H1 (cell line): ENCODE measurements around the gene COL19A1. TPM values are rescaled to one million over a fixed set of nuclear protein-coding genes. Genes with fewer than 3 reads are reported as not detected.

Experiments
- CTCF ChIA-PET: fragments of 300-600 bp; sonication (Branson Sonifier 250); formaldehyde crosslinking; loops from one replicate; lab custom pipeline; 2021; ENCODE audit not compliant: partially characterized antibody; lab: Charles Lee
- POLR2A ChIA-PET: fragments of 300-600 bp; sonication (Branson Sonifier 250); formaldehyde crosslinking; loops from one replicate; lab custom pipeline; 2021; ENCODE audit warnings: inconsistent platforms; ENCODE audit not compliant: partially characterized antibody; lab: Charles Lee
- DNase-seq, 2 experiments: peaks; one replicate each; pipeline versions ENCODE4 v3.0.0 to v3.0.0-alpha.2; 2010 to 2022; ENCODE audit warnings: low spot score in 2 of 2, low read depth in 1 of 2, mixed read lengths in 1 of 2
- FAIRE-seq: peaks from 2 replicates; lab custom pipeline; 2011; peaks lifted over from hg19 to GRCh38; lab: Jason Lieb, UNC
- H2AFZ ChIP-seq: 2 replicates; pipeline ENCODE4 v1.8.1; 2012; ENCODE audit warnings: low read length, inconsistent platforms
- H2AK5ac ChIP-seq: 2 replicates; pipeline ENCODE4 v1.6.1; 2013; ENCODE audit warnings: low read depth, low read length
- H2BK120ac ChIP-seq: replicated peaks from 2 replicates; pipeline ENCODE3; 2013; ENCODE audit warnings: low read depth, low read length, inconsistent platforms
- H2BK12ac ChIP-seq: 2 replicates; pipeline ENCODE4 v1.6.1; 2013; ENCODE audit warnings: low read depth, low read length
- H2BK15ac ChIP-seq: 2 replicates; pipeline ENCODE4 v1.6.1; 2013; ENCODE audit warnings: low read length
- H2BK20ac ChIP-seq: 2 replicates; pipeline ENCODE4 v1.6.1; 2013; ENCODE audit warnings: low read length
- H2BK5ac ChIP-seq: 2 replicates; pipeline ENCODE4 v1.6.1; 2013; ENCODE audit warnings: low read depth, low read length
- H3K14ac ChIP-seq: 2 replicates; pipeline ENCODE4 v1.6.1; 2013; ENCODE audit warnings: inconsistent platforms; ENCODE audit not compliant: insufficient read length
- H3K18ac ChIP-seq: 2 replicates; pipeline ENCODE4 v1.6.1; 2013; ENCODE audit warnings: low read length; ENCODE audit errors: extremely low read depth
- H3K23ac ChIP-seq: 2 replicates; pipeline ENCODE4 v1.6.1; 2013; ENCODE audit warnings: inconsistent platforms; ENCODE audit not compliant: insufficient read length
- H3K23me2 ChIP-seq: 2 replicates; pipeline ENCODE4 v1.6.1; 2013; ENCODE audit warnings: low read depth, low read length
- H3K27ac ChIP-seq: 2 replicates; pipeline ENCODE4 v1.6.1; 2011; ENCODE audit warnings: low read depth, low read length, inconsistent platforms
- H3K27me3 ChIP-seq, 4 experiments: replicated peaks in 1 of 4; 1 replicate in 1 of 4; 2 replicates in 3 of 4; pipeline versions ENCODE4 v1.6.1 to v1.8.1; 2011 to 2013; ENCODE audit warnings: low read length in 3 of 4, mild to moderate bottlenecking in 3 of 4, inconsistent platforms in 2 of 4, mixed read lengths in 2 of 4, moderate library complexity in 1 of 4; ENCODE audit not compliant: control insufficient read depth in 3 of 4, insufficient read depth in 3 of 4; ENCODE audit errors: extremely low read depth in 1 of 4
- H3K36me3 ChIP-seq, 4 experiments: 2 replicates each; pipeline versions ENCODE4 v1.6.1 to v1.8.1; 2011 to 2013; ENCODE audit warnings: mild to moderate bottlenecking in 4 of 4, low read length in 3 of 4, moderate library complexity in 2 of 4, control low read depth in 1 of 4, inconsistent platforms in 1 of 4; ENCODE audit not compliant: insufficient read depth in 4 of 4, control insufficient read depth in 2 of 4
- H3K4ac ChIP-seq: replicated peaks from 2 replicates; pipeline ENCODE3; 2013; ENCODE audit warnings: low read length, low read depth, mixed read lengths, inconsistent platforms; ENCODE audit not compliant: insufficient read length
- H3K4me1 ChIP-seq, 4 experiments: replicated peaks in 1 of 4; 1 replicate in 1 of 4; 2 replicates in 3 of 4; pipeline versions ENCODE4 v1.6.1 to v1.8.1; 2011 to 2013; ENCODE audit warnings: low read length in 3 of 4, inconsistent platforms in 2 of 4, mixed read lengths in 1 of 4; ENCODE audit not compliant: insufficient read depth in 4 of 4, control insufficient read depth in 3 of 4
- H3K4me2 ChIP-seq, 2 experiments: 2 replicates each; pipeline versions ENCODE4 v1.6.1 to v1.8.1; 2011 to 2013; ENCODE audit warnings: low read depth in 2 of 2, low read length in 2 of 2, control low read depth in 1 of 2, inconsistent platforms in 1 of 2, mild to moderate bottlenecking in 1 of 2; ENCODE audit not compliant: insufficient read depth in 1 of 2
- H3K4me3 ChIP-seq, 4 experiments: fragments of 200-600, 300-600 bp in 1 of 4; sonication (generic), shearing (Covaris generic), sonication (Bioruptor Twin) in 1 of 4; 2 replicates each; pipeline versions ENCODE4 v1.5.1 to v1.8.1; 2011 to 2016; ENCODE audit warnings: low read length in 4 of 4, low read depth in 3 of 4, control low read depth in 2 of 4, inconsistent platforms in 2 of 4, mild to moderate bottlenecking in 2 of 4, mixed read lengths in 1 of 4, moderate library complexity in 1 of 4; ENCODE audit not compliant: insufficient read depth in 2 of 4; ENCODE audit errors: extremely low read depth in 1 of 4
- H3K56ac ChIP-seq: replicated peaks from 2 replicates; pipeline ENCODE3; 2013; ENCODE audit warnings: low read depth, mild to moderate bottlenecking, mixed read lengths, low read length, inconsistent platforms; ENCODE audit not compliant: insufficient read length
- H3K79me1 ChIP-seq: 2 replicates; pipeline ENCODE4 v1.6.1; 2013; ENCODE audit warnings: low read depth, low read length, control low read depth
- H3K79me2 ChIP-seq, 2 experiments: 2 replicates each; pipeline versions ENCODE4 v1.6.1 to v1.8.1; 2012 to 2013; ENCODE audit warnings: low read length in 2 of 2, mild to moderate bottlenecking in 2 of 2, inconsistent platforms in 1 of 2; ENCODE audit not compliant: insufficient read depth in 2 of 2, control insufficient read depth in 1 of 2
- H3K9ac ChIP-seq, 4 experiments: replicated peaks in 1 of 4; 1 replicate in 1 of 4; 2 replicates in 3 of 4; pipeline versions ENCODE4 v1.6.1 to v1.8.1; 2011 to 2013; ENCODE audit warnings: low read depth in 3 of 4, low read length in 3 of 4, control low read depth in 2 of 4, mild to moderate bottlenecking in 2 of 4, moderate library complexity in 2 of 4, inconsistent platforms in 1 of 4; ENCODE audit errors: extremely low read depth in 1 of 4
- H3K9me3 ChIP-seq, 2 experiments: 2 replicates each; pipeline versions ENCODE4 v1.6.1 to v1.8.1; 2012 to 2013; ENCODE audit warnings: mild to moderate bottlenecking in 2 of 2, moderate library complexity in 2 of 2, control low read depth in 1 of 2, inconsistent platforms in 1 of 2, low read depth in 1 of 2, low read length in 1 of 2, mixed read lengths in 1 of 2; ENCODE audit not compliant: insufficient read depth in 2 of 2
- H4K20me1 ChIP-seq, 2 experiments: replicated peaks in 1 of 2; 2 replicates each; pipeline versions ENCODE3 to v1.8.1; 2011 to 2013; ENCODE audit warnings: inconsistent platforms in 2 of 2, low read length in 2 of 2, mild to moderate bottlenecking in 1 of 2; ENCODE audit not compliant: insufficient read depth in 2 of 2, control insufficient read depth in 1 of 2
- H4K5ac ChIP-seq: 2 replicates; pipeline ENCODE4 v1.6.1; 2013; ENCODE audit warnings: low read length, low read depth, mixed read lengths, inconsistent platforms; ENCODE audit not compliant: insufficient read length
- H4K8ac ChIP-seq: 2 replicates; pipeline ENCODE4 v1.8.0; 2013; ENCODE audit warnings: mild to moderate bottlenecking, moderate library complexity, low read length, inconsistent platforms; ENCODE audit not compliant: insufficient read depth; ENCODE audit errors: extremely low read depth
- H4K91ac ChIP-seq: replicated peaks from 2 replicates; pipeline ENCODE3; 2013; ENCODE audit warnings: low read length, mixed read lengths, inconsistent platforms; ENCODE audit not compliant: insufficient read length
- BRCA1 ChIP-seq: IDR thresholded peaks from 2 replicates; pipeline ENCODE4 v1.6.1; 2012; ENCODE audit warnings: low read depth, low read length, improper control_type of control experiment
- CEBPB ChIP-seq: IDR thresholded peaks from 2 replicates; pipeline ENCODE4 v1.6.1; 2012; ENCODE audit warnings: low read depth, low read length
- JUN ChIP-seq: IDR thresholded peaks from 2 replicates; pipeline ENCODE4 v1.6.1; 2011; ENCODE audit warnings: low read depth, mild to moderate bottlenecking, improper control_type of control experiment, low read length
- JUND ChIP-seq: IDR thresholded peaks from 2 replicates; pipeline ENCODE4 v1.6.1; 2011; ENCODE audit warnings: mild to moderate bottlenecking, improper control_type of control experiment, low read length
- NANOG ChIP-seq: IDR thresholded peaks from 2 replicates; pipeline ENCODE4 v1.6.1; 2011; ENCODE audit warnings: low read length, low read depth, mild to moderate bottlenecking, inconsistent platforms; ENCODE audit not compliant: insufficient read depth, poor library complexity, severe bottlenecking
- SP1 ChIP-seq: IDR thresholded peaks from 2 replicates; pipeline ENCODE4 v1.6.1; 2011; ENCODE audit warnings: low read depth, low read length
- SP2 ChIP-seq: IDR thresholded peaks from 2 replicates; pipeline ENCODE4 v1.6.1; 2012; ENCODE audit warnings: mild to moderate bottlenecking, low read length, inconsistent platforms
- TBP ChIP-seq: IDR thresholded peaks from 2 replicates; pipeline ENCODE4 v1.6.1; 2011; ENCODE audit warnings: low read depth, low read length, improper control_type of control experiment
- TCF12 ChIP-seq: IDR thresholded peaks from 2 replicates; pipeline ENCODE4 v1.6.1; 2011; ENCODE audit warnings: low read depth, mild to moderate bottlenecking, low read length
- WGBS, 2 experiments: shearing (Covaris generic) in 1 of 2; methylation state at CpG; one replicate each; pipeline versions ENCODE4 v1.1.6 to v1.1.7; 2013 to 2015; ENCODE audit warnings: low lambda C conversion rate in 2 of 2, mixed read lengths in 2 of 2, inconsistent platforms in 1 of 2, low coverage in 1 of 2, missing lambda C conversion rate in 1 of 2; ENCODE audit not compliant: insufficient replicate concordance in 2 of 2, insufficient coverage in 1 of 2, insufficient read length in 1 of 2; ENCODE audit errors: extremely low coverage in 1 of 2, missing lambda C conversion rate in 1 of 2; 5-methylcytosine and 5-hydroxymethylcytosine counted together
- polyA plus RNA-seq, 7 experiments: library from polyadenylated mRNA; depleted of rRNA in 3 of 7; stranded (reverse) in 5 of 7; unstranded in 2 of 7; fragments of >200 nt in 5 of 7; fragments of 200-250 nt in 2 of 7; gene quantifications; 1 replicate in 5 of 7; 2 replicates in 1 of 7; 4 replicates in 1 of 7; pipeline versions ENCODE4 v1.2.1 to v1.2.3, GENCODE V29; 2011 to 2013; ENCODE audit warnings: missing spikeins in 2 of 7, mixed read lengths in 2 of 7
- total RNA-seq: library from RNA; stranded (reverse); fragmentation: NEBNext Ultra II Directional; extraction: Animal tissue kit (Norgen Biotek cat#: 25700); gene quantifications from 2 replicates; pipeline ENCODE4 v1.2.1, GENCODE V29; 2021
- TF ChIP-seq, protein P1 (sequence below), 3 experiments: IDR thresholded peaks; 1 replicate in 2 of 3; 2 replicates in 1 of 3; pipeline versions ENCODE4 v1.5.1 to v1.6.1; 2011; ENCODE audit warnings: low read length in 3 of 3, mild to moderate bottlenecking in 3 of 3, inconsistent platforms in 2 of 3, low read depth in 1 of 3, moderate library complexity in 1 of 3; ENCODE audit not compliant: insufficient read depth in 1 of 3; ENCODE audit errors: control extremely low read depth in 1 of 3
- TF ChIP-seq, protein P2 (sequence below): IDR thresholded peaks from 2 replicates; pipeline ENCODE4 v1.6.1; 2012; ENCODE audit warnings: low read length, inconsistent platforms

Gene COL19A1
- total and polyA plus RNA-seq, 2 of the 8 experiments (the other 6 are each of a cell fraction or from before 2014, with no cell fraction given): not detected

DNA sequence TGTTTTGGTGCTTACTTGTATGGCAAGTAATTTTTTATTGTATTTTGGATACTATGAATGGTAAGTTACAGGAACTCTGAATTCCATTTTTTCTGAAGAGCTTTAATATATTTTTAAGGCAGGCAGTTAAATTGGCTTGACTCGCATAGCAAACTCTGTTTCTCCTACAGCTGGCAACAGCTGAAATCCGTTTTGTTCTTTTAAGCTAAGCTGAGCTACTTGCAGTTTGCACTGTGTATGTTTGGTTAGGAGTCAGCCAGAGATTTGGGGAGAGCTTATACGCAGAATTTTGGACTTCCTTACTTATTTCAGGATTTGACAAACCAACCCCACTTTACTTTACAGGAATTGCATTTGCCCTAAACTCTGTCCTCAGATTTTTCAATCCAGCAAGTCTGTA lies 179.1 kb downstream of the COL19A1 start:
- no peak overlapping the region for H3K14ac ChIP-seq
- CTCF ChIA-PET: interaction anchor here (0.6 kb wide), 1 partner anchor 1651 kb away, joined by 4 read pairs; no protein-coding TSS in a partner anchor
- no peaks in the 10 kb centered on the region for H3K27me3 ChIP-seq
- TF ChIP-seq, protein P1, sequence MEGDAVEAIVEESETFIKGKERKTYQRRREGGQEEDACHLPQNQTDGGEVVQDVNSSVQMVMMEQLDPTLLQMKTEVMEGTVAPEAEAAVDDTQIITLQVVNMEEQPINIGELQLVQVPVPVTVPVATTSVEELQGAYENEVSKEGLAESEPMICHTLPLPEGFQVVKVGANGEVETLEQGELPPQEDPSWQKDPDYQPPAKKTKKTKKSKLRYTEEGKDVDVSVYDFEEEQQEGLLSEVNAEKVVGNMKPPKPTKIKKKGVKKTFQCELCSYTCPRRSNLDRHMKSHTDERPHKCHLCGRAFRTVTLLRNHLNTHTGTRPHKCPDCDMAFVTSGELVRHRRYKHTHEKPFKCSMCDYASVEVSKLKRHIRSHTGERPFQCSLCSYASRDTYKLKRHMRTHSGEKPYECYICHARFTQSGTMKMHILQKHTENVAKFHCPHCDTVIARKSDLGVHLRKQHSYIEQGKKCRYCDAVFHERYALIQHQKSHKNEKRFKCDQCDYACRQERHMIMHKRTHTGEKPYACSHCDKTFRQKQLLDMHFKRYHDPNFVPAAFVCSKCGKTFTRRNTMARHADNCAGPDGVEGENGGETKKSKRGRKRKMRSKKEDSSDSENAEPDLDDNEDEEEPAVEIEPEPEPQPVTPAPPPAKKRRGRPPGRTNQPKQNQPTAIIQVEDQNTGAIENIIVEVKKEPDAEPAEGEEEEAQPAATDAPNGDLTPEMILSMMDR (IDR thresholded peaks at IDR 0.05; ENCODE audit: control extremely low read depth in 1 of 3, insufficient read depth in 1 of 3, low read depth in 1 of 3, low read length in 3 of 3): no peak
- TF ChIP-seq TBP (no peak), BRCA1 (no peak), JUND (no peak), NANOG (no peak), CEBPB (no peak), SP2 (no peak), SP1 (no peak), TCF12 (no peak), JUN (no peak)
- TF ChIP-seq, protein P2, sequence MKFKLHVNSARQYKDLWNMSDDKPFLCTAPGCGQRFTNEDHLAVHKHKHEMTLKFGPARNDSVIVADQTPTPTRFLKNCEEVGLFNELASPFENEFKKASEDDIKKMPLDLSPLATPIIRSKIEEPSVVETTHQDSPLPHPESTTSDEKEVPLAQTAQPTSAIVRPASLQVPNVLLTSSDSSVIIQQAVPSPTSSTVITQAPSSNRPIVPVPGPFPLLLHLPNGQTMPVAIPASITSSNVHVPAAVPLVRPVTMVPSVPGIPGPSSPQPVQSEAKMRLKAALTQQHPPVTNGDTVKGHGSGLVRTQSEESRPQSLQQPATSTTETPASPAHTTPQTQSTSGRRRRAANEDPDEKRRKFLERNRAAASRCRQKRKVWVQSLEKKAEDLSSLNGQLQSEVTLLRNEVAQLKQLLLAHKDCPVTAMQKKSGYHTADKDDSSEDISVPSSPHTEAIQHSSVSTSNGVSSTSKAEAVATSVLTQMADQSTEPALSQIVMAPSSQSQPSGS: no peak

More for the DNA sequence above, 179.1 kb downstream of the COL19A1 start:
- no peak for DNase-seq
- Histone ChIP-seq H3K79me2 (no peaks in the 10 kb centered on the region), H2BK15ac (no peak overlapping the region), H3K4me1 (no peaks in the 10 kb centered on the region), H2BK120ac (no peak overlapping the region), H2BK5ac (no peak overlapping the region), H4K91ac (no peak overlapping the region), H3K23me2 (no peaks in the 10 kb centered on the region), H3K9ac (no peak overlapping the region), H2AK5ac (no peak overlapping the region), H4K20me1 (no peaks in the 10 kb centered on the region), H2BK12ac (no peak overlapping the region), H3K36me3 (no peaks in the 10 kb centered on the region), H4K5ac (no peak overlapping the region), H4K8ac (no peak overlapping the region), H3K79me1 (no peaks in the 10 kb centered on the region), H3K4me2 (no peak overlapping the region), H2BK20ac (no peak overlapping the region), H3K27ac (no peak overlapping the region), H3K4me3 (no peak overlapping the region), H2AFZ (no peak overlapping the region), H3K4ac (no peak overlapping the region), H3K9me3 (no peaks in the 10 kb centered on the region), H3K56ac (no peak overlapping the region), H3K18ac (no peak overlapping the region), H3K23ac (no peak overlapping the region)
- POLR2A ChIA-PET: no interaction called here
- WGBS, 2 experiments: 91% methylated on average over 3 of the region's 3 CpGs; no CpG with 5 or more reads in 1 of the 2 experiments
- FAIRE-seq: no peak
